Mesothelial cell of epicardium (in vitro differentiated cells): ENCODE data around the gene BEND5. TPM values are rescaled to one million over a fixed set of nuclear protein-coding genes. Genes with fewer than 3 reads are reported as not detected.

Experiments
- DNase-seq, 2 experiments: peaks; one replicate each; pipeline ENCODE4 v3.0.0; 2021; ENCODE audit warnings: low spot score in 2 of 2; ENCODE audit not compliant: unreplicated experiment in 2 of 2
- H3K27ac Mint-ChIP-seq: 2 replicates; pipeline ENCODE4 v1.8.0; 2021; ENCODE audit warnings: mixed read lengths
- H3K27me3 Mint-ChIP-seq: 2 replicates; pipeline ENCODE4 v1.8.0; 2021; ENCODE audit warnings: low read depth, mixed read lengths
- H3K36me3 Mint-ChIP-seq: 2 replicates; pipeline ENCODE4 v1.8.0; 2021; ENCODE audit warnings: mixed read lengths
- H3K4me1 Mint-ChIP-seq: 2 replicates; pipeline ENCODE4 v1.8.0; 2021; ENCODE audit warnings: mixed read lengths
- H3K4me3 Mint-ChIP-seq: 2 replicates; pipeline ENCODE4 v1.8.0; 2021; ENCODE audit warnings: mild to moderate bottlenecking, moderate library complexity, mixed read lengths
- H3K9me3 Mint-ChIP-seq: 2 replicates; pipeline ENCODE4 v1.8.0; 2021; ENCODE audit warnings: mixed read lengths
- total RNA-seq: library from RNA; stranded (reverse); gene quantifications from 3 replicates; pipeline ENCODE4 v1.2.1, GENCODE V29; 2021
- TF ChIP-seq, protein P1 (sequence below): fragments of 200-600 bp; sonication (generic); IDR thresholded peaks from one replicate; pipeline ENCODE4 v1.5.0; 2021; ENCODE audit warnings: antibody characterized with exemption; ENCODE audit not compliant: unreplicated experiment

Gene BEND5
- total RNA-seq, 1 donor from 2014 or later = 14.8 TPM

DNA sequence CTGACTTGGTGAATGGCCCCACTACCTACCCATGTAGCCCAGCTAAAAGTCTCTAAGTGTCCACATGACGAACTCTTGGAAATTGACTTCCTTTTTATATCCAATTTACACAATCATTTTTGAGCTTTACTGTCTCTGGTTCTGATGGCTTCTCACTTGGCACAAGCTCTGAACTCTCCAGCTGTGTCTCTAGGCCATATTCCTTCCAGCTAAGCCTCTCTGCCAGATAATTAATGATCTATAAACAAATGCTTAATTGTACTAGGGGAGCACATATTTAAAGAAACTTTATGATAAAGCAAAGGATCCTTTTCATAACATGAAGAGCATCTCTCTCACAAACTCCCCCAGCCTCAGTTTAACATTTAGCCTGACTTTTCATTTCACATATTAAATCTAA is 16.3 kb upstream of the BEND5 start:
- H3K4me1 Mint-ChIP-seq = no peaks in the 10 kb centered on the region
- no peak for DNase-seq
- H3K9me3 Mint-ChIP-seq = no peaks in the 10 kb centered on the region
- H3K4me3 Mint-ChIP-seq = no peak overlapping the region
- TF ChIP-seq, protein P1, sequence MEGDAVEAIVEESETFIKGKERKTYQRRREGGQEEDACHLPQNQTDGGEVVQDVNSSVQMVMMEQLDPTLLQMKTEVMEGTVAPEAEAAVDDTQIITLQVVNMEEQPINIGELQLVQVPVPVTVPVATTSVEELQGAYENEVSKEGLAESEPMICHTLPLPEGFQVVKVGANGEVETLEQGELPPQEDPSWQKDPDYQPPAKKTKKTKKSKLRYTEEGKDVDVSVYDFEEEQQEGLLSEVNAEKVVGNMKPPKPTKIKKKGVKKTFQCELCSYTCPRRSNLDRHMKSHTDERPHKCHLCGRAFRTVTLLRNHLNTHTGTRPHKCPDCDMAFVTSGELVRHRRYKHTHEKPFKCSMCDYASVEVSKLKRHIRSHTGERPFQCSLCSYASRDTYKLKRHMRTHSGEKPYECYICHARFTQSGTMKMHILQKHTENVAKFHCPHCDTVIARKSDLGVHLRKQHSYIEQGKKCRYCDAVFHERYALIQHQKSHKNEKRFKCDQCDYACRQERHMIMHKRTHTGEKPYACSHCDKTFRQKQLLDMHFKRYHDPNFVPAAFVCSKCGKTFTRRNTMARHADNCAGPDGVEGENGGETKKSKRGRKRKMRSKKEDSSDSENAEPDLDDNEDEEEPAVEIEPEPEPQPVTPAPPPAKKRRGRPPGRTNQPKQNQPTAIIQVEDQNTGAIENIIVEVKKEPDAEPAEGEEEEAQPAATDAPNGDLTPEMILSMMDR = no peak
- no peaks in the 10 kb centered on the region for H3K36me3 Mint-ChIP-seq
- H3K27me3 Mint-ChIP-seq = peaks cover 37% of the 10 kb centered on the region
- no peak overlapping the region for H3K27ac Mint-ChIP-seq

DNA sequence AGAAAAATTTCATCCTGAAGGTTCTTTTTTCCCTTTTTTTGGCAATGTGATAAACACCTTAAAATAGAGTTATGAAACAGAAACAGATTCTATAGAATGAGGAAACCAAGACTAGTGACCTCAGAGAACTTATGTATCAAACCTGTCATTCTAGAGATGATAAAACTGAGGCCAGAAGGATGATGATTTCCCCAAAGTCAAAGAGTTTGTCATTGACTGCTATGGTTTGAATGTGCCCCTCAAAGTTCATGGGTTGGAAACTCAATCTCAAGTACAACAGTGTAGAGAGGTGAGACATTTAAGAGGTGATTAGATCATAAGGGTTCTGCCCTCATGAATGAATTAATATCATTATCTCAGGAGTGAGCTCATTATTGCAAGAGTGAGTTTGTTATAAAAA is 13.7 kb upstream of the BEND5 start:
- Mint-ChIP-seq H3K36me3 (no peaks in the 10 kb centered on the region), H3K9me3 (no peaks in the 10 kb centered on the region), H3K4me3 (no peak overlapping the region), H3K27me3 (peaks cover 33% of the 10 kb centered on the region), H3K4me1 (no peaks in the 10 kb centered on the region), H3K27ac (no peak overlapping the region)
- TF ChIP-seq, protein P1 = no peak
- no peak for DNase-seq

DNA sequence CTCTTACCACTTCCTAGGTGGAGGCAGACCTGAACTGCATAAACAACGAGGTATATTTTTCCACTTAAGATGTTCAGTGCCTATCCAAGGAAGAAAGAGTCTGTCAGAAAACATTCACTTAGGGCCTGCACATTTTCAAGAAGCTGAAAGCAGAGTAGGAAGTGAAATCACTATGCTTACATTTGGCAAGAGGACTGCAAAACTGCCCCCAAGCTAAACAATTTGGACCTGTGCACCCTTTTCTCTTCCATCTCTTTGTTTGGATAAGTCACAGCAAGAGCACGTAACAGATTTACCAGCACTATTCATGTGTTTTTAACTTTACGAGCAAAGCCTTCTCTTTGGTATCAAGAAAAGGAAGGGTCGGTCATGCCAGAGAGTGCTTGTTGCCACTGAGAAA is 13.2 kb upstream of the BEND5 start:
- no peaks in the 10 kb centered on the region for H3K9me3 Mint-ChIP-seq
- peaks cover 31% of the 10 kb centered on the region for H3K27me3 Mint-ChIP-seq
- H3K36me3 Mint-ChIP-seq = no peaks in the 10 kb centered on the region
- H3K27ac Mint-ChIP-seq = no peak overlapping the region
- no peak for DNase-seq
- TF ChIP-seq, protein P1 = no peak
- no peak overlapping the region for H3K4me3 Mint-ChIP-seq
- H3K4me1 Mint-ChIP-seq = no peaks in the 10 kb centered on the region

DNA sequence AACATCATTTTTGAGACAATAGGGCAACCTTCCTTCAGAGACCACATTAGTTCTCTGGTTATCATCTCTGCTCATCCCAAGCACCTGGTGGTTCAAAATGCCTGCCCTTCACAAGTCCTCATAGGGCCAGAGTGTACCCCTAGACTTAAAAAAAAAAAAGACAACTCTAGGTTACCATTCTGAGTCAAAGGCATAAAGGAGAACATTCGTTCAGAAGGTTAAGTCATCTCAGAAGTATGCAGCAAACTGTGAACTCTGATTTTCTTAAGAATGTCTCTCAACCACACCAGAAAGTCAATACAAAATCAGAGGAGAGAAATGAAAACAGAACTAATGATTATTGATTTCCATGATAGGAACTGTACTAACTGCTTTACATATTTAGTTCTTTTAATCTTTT is 9.2 kb upstream of the BEND5 start:
- no peaks in the 10 kb centered on the region for H3K4me1 Mint-ChIP-seq
- H3K27me3 Mint-ChIP-seq = peaks cover 25% of the 10 kb centered on the region
- H3K4me3 Mint-ChIP-seq = no peak overlapping the region
- H3K9me3 Mint-ChIP-seq = no peaks in the 10 kb centered on the region
- no peak overlapping the region for H3K27ac Mint-ChIP-seq
- DNase-seq = no peak
- H3K36me3 Mint-ChIP-seq = no peaks in the 10 kb centered on the region
- TF ChIP-seq, protein P1 = no peak

DNA sequence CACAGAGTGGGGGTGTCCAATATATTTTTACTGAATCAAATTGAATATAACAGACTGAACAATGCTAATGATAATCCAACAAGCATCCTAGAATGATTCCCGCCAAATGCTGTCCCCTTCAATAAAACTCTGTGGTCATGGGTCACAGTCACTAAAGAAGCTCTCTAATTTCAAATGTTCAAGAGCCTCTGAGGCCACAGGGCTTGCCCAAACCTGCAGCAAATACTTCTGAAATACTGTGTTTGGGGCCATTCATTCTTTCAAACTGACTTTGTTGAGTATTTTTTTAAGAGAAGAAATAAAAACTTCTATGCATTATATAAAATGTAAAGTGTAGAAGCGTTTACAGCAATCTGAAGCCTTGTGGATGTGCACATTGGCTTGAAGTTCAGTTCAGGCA is 7.6 kb upstream of the BEND5 start:
- Mint-ChIP-seq H3K27ac (no peak overlapping the region), H3K4me3 (no peak overlapping the region), H3K27me3 (peaks cover 26% of the 10 kb centered on the region), H3K4me1 (no peaks in the 10 kb centered on the region), H3K9me3 (no peaks in the 10 kb centered on the region), H3K36me3 (no peaks in the 10 kb centered on the region)
- TF ChIP-seq, protein P1 = no peak
- no peak for DNase-seq
